Fibroblast of the conjunctiva (primary cell): ENCODE results near the gene EXD2.
"Not testable (repeated sequence)": the region's sequence is repeated elsewhere in the genome, so short reads cannot be mapped to it uniquely, and the experiment has no call there.

ENCODE experiments used
- DNase-seq: peaks from one replicate; pipeline ENCODE4 v3.0.0-alpha.2; 2010; ENCODE audit warnings: low read depth

EXD2 gene

DNA sequence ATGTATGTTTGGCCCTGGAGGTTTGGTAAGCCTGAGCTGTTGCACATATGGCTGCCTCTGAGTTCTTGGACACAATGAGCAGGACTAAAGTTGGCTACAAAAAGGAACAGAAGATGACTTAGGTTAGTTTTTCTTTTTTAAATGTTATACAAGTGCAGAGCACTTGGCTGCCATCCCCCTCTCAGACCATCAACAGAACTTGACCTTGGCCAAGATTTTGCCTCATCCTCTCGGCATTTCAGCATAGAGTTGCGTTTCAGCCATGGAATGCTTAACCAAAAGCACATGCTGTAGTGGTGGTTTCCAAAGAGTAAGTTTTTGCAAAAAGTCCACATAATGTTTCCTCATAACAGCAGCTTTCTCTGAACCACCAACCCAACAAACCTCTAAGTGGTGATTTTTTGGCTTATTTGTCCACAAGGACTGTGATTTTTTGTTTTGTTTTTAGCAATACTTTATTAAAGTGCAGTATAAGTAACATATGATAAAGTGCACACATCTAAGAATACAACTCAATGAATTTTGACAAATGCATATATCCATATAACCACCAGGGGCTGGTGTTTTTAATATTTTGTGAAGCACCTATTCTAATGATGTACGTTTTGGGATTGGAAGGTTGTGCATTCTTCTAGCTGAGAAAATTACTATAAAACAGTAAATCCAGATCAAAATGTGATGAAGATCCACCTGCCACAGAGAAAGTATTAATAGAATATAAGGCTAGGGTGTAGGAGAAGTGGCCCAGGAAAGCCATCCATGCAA lies 56.6 kb downstream of the EXD2 start:
- peak; percentile 96 for DNase-seq

DNA sequence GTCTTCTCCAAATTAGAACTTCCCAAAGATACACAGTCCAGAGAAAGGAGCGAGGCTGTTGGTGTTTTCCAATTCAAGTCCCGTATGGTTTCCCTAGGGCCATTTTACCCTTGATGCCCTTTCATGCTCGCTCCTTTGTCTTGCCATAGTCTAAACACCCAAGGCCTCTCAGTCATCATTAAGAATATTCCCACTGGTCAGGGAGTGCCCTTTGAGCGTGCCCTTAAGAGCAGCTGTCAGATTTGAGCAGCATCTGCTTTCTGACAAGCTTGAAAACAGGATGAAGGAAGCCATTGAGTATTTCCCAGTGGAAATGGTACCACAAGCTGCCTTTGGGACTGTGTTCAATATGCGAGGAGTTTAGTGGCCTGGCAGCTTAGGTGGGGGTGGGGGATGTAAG lies 58.3 kb downstream of the EXD2 start:
- no peak for DNase-seq

DNA sequence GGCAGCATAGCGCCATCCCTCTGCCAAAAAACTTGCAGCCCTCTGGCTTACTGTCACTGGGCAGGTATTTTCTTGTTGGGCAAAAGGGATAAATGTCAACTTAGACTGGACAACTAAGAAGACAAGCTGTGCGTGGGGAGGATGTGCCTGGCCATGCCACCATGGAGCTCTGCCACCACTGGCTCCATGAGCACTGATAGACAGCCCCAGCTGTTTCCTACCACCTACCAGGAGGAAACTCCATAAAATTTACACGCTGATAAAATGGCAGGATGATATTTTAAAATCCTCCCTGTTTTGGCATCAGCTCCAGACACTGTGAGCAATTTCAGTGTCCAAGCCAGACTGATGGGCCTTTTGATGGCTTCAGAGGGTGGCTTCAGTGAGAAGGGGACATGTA lies 61.6 kb downstream of the EXD2 start:
- DNase-seq = no peak

DNA sequence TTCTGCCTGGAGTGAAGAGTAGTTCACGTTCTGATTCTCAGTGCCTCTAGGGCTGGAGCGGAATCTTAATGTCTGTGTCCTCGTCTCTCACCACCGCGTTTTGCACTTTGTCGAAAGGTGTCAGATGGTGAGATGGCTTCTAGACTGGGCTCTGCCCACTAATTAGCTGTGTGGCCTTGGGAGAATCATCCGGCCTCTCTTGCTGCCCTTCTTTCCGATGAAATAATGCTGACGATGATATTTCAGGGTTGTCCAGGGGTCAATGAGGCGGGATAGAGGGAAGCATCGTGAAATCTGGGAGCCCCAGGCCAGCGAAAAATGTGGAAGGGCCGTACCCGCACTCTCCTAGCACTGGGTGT lies 67.8 kb downstream of the EXD2 start:
- DNase-seq = no peak

DNA sequence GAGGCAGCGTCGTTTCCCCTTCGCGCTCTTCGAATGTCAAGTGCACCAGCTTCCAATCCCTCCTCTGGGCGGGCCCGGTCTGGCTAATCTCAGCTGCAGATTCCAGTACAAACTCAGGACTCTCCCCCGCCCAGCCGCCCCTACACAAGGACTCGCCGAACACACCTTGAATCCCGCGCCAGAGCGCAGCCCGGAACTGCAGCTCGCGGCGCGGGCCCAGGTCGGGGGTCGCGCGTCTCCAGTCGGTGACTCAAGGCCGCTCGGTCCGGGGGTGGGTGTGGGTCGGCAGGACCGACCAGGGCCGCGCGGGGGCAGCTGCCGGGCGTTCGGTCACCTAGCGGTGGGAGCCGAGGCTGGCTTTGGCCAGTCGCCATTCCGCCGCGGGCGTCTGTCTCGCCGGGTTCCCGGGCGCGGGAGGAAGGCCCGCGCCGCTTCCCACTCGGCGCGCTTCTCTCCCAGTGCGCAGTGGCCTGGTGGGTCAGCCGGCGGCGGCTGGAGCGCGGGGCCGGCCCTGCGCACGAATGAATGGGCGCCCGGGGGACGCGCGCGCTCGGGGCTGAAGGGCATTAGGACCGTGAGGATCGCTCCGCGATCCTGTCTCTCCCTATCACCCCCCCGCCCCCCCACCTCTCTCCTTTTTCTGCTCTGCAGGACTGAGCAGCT lies 68.4 kb downstream of the EXD2 start, which contains the start of gene GALNT16:
TSS of gene GALNT16 (plus strand) at position 632 of the 663 bp plus-strand sequence. CDS start 133 bp downstream, outside the sequence.
- DNase-seq = no peak

DNA sequence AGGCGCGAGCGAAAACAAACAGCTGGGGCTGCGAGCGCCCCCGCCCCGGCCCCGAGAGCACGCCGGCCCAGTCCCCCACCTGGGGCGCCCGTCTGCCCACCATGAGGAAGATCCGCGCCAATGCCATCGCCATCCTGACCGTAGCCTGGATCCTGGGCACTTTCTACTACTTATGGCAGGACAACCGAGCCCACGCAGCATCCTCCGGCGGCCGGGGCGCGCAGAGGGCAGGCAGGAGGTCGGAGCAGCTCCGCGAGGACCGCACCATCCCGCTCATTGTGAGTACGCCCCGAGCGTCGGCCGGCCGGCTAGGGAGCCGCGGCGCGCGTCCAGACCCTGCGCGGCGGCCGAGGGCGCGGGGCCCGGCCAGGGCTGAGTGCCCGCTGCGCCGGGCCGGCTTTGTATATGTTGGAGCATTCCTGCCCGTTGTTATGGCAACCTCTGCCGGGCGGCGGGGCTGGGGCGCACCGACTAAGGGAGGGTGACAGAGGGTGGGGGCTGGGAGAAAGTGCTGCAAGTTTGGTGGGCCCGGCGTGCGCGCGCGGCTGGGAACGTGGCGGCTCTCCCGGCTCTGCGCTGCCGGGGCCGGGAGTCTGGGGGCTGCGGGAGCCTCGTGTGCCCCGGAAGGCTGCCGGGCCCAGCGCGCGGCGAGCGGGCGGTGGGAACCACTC lies 69.0 kb downstream of the EXD2 start:
- no peak for DNase-seq

DNA sequence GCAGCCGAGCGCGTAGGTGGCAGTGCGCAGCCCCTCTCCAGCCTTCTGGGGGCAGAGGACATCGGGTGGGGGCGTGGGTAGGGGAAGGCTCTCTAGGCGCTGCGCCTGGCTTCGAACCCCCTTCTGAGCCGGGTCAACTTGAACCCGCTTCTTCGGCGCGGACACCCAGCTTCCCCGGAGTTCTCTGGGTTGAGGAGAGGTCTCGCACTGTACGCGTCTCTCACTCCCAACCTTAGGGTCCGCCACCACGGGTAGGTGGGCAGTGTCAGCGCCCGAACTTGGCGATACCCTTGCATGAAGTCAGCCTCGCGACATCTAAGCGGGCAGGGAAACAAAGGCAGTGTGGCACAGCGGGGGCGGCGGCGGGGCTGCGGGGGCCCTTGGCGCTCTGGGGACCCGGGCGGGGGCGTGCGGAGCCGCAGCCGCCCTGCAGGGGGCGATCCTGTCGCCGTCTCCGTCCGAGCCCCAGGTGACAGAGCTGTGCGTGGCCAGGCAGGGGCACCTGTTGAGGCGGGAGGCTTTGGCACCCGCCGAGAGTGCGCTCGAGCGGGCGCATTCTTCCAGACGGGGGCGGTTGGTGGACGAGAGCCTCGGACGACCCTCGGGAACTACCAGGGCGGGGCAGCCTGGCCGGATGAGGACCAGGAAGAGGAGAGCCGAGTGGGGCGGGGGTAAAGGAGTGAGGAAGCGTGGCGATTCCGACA lies 69.7 kb downstream of the EXD2 start:
- no peak for DNase-seq

DNA sequence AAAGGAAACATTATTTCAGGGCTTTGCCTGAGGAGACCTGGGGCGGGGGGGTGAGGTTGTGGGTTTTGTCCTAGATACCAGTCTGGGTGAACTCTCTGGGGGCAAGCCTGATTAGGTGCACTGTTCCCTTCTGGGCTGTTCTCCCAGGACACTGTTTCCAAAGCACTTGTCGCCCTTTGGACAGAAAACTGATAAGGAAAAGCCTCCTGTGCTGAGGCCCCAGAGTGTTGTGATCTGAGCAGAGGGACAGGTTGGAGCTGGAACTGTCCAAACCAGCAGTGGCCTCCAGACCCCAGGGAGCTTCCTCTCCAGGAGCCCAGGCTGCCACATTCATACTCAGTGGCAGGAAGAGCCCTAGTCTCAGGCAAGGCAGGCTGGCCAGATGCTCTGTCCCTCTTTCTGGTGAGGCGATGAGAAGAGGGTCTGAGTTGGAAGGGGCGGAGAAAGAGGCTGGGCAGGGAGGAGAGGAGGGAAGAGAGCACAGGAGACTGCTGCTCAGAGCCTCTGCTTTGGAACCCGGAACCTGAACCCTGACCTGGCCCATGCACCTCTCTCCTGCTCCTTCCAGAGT lies 70.5 kb downstream of the EXD2 start:
- no peak for DNase-seq

DNA sequence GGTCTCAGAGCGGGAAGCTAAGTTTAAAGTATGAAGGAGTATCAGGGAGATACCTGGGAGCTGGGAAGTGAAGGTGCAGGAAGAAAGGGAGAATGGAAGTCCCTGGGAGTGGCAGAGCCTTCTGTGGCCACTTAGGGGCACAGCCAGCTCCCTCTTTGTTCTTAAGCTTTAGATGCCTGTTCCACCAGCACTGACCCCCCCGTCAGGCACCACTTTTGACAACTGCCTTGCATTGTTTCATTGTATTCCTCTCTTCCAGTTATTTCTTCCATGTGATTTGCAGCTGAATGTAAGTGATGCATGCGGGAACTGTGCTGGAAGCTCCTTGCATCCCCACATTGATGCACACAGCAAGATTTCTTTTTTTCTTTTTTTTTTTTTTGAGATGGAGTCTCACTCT lies 71.2 kb downstream of the EXD2 start:
- no peak for DNase-seq

DNA sequence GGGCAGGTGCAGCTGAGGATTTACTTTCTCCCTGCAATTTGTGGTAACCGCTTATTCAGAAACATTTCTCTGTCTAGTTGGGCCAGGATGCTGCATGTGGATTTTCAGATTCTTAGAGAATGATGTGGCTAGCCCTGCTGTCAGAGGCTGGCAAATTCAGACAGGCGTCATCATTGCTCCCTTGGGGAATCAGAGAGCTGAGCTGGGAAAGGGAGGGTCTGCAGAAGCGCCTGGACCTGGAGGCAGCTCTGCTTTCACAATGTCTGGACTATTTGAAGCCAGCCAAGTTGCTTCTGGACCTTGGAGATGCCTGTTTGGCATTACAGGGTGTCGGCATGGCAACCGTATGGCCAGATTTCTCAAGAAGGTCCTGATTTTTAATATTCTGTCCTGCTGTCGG lies 72.1 kb downstream of the EXD2 start:
- peak; percentile 98 for DNase-seq

DNA sequence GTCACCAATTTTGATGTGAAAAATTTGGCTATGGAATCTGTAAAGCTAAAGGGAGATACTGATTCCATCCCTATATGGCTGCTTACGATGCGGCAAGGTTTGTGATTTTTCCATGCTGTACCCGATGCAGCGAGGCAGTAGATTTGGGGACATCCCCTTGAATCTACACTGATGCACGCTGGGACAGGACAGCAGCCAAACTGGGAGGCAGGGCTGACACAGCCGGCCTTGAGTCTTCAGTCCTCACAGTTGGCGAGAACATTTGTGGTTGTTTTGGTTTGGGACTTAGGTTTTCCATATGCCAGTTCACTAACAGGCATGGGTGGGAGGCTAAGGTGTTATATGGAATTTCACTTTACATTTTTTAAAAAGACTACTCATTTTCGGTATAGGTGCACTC lies 72.5 kb downstream of the EXD2 start:
- no peak for DNase-seq

DNA sequence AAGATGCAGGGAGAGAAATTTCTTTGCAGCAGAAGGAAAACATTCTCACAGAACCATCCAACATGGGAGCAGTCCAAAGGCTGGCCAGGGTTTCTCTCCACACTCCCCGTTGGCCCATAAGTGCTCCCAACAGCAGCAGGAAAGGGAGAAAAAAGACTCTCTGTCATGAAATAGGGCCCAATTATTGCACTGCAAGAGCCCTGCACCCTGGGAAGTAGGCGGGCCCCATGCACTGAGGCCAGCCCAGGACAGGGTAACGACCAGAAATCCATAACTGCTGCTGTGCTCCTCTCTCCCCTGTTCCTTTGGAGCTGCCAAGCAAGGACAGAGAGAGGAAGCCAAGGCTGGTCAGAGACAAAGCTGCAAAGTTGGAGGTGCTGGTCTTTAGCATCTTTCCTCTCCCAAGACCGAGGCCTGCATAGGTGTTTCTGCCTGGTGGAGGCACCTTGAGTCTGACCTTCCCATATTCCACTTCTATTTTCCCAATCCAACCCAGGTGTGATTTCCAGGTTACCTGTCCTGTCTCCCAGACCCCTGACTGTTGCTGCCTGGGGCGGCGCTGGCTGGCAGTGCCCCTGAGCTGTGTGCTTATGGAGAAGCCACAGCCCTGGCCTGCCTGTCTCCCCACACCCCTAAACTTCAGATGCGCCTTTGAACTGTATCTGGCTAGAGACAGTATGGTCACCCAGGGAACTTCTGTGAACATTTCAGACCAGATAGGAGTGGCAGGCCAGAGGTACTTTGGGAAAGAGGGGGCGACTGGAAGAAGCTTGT lies 75.5 kb downstream of the EXD2 start:
- DNase-seq = no peak

DNA sequence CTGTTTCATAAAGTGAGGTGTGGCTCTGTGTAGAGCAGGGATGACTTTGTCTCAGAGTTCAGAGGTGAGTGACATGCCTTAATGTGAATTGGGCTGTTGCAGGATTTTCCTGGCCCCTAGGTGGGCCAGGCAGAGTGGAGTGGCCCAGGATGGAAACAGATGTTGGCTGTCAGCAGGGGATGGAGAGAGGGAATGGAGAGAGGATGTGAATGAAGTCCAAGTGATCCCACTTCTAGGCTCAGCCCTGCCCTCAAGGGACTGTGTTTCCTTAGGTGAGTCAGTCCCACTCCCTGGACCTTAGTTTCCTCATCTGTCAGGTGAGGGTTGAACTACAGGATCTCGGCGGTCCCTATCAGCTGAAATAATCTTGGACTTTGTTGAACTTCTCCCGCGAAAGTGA lies 76.2 kb downstream of the EXD2 start:
- no peak for DNase-seq

DNA sequence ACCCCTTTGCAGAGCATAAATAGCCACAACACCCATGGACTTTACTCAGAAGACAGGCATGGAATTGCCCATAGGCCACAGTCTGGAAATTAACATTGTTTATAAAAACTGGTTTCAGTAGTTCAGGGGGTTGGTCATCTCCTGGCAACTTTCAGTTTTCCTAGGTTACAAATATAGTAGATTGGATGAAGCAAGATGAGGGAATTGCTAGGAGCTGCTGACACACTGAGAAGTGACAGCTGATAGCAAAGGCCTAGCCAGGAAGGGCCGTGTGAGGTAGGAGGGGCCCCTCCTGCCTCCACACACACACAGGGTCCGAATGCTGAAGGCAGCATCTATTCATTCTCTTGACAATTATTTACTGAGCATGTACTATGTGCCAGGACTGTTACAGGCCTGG lies 76.9 kb downstream of the EXD2 start:
- no peak for DNase-seq

DNA sequence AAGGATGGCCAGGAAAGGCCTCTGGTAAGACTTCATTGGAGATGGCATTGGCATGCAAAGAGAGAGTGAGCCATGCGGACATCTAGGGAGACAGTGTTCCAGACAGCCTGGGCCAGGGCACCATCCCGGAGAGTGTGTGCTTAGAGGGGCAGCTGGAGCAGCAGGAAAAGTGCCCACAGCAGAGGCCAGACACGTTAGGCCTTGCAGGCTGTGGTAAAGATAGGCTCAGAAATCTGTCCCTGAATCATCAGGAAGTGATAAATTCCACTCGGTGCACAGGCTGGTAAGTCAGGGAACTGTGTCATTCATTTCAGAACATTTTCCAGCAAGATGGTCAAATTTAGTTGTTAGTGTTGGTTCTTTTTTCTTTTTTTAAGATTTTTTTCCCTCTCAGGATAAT lies 77.5 kb downstream of the EXD2 start:
- no peak for DNase-seq

DNA sequence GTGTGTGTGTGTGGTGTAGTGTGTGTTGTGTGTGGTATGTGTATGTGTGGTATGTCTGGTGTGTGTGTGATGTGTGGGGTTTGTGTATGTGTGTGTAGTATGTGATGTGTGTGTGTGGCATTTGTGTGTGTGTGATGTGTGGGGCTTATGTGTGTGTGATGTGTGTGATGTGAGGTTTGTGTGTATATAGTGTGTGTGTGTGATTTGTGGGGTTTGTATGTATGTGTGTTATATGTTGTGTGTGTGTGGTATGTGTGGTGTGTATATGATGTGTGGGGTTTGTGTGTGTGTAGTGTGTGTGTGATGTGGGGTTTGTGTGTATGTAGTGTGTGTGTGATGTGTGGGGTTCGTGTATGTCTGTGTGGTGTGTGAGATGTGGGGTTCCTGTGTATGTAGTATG lies 78.1 kb downstream of the EXD2 start:
- DNase-seq = no peak

DNA sequence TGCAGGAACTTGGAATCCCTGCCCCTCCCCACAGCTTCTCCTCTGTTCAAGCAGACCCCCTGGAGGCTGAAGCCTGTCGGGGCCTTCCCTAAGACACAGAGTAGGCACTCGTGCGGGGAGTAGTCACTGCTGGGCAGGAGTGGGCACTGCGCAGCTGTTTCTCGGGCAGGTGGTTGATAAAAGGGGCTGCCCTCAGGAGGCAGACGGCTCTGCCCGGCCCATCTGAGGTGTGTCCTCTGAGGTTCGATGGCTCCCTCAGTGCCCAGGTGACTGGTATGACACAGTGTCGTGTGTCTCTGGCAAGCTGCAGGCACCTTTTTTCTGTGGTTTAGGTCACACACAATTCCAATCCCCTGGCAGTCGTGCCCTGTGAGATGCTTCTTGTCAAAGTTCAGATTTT lies 78.8 kb downstream of the EXD2 start:
- DNase-seq = no peak

DNA sequence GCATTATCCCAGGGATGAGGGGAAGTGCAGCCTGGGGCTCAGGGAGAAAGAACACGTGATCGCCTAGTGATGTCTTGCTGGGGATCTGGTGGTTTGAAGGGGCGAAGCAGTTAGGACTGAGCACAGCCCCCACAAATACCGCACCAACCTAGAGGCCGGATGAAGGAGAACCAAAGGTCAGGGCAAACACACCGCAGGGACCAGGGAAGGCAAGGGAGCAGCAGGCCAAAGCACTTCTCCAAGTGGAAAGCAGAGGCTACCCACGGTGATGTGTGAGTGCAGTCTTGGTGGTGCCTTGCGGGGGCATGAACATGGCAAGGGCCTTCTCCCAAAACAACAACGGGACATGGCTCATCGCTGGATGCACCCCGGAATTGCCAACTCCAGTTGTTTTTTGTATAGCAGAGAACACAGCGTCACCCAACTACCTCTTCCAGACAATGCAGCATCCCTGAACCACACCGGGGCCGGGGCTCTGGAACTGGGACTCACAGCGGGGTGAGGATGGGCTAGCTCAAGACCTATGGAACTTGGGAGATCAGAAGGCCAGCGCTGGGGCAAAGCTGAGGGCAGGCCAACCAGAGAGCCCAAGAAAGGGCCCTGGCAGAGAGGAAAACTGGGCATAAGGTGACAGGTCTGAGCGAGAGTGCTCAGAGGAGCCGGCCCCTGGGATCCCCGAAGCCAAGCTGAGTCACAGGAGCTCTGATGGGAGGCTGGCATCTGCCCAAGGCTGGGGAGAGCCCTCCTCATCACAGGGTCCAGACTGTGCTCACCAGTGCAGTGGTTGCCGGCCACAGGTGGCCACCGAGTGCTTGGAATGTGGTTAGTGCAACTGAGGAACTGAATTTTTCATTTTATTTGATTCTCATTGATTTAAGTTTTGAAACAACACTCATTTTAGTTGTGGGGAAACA lies 79.8 kb downstream of the EXD2 start:
- DNase-seq = no peak

DNA sequence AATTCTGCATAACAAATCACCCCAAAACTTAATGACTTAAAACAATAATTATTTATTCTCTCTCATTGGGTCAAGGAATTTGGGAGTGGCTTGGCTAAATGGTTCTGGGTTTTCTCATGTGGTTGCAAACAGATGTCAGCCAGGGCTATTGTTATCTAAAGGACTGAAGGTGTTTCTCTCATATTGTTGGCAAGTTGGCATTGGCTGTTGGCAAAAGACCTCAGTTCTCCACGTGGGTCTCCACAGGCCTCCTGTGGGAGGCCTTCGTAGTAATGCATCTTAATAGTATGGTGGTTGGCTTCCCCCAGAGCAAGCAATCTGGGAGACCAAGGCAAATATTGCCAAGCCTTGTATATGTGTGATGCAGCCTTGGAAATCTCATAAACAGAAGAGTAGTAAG lies 83.0 kb downstream of the EXD2 start:
- no peak for DNase-seq

DNA sequence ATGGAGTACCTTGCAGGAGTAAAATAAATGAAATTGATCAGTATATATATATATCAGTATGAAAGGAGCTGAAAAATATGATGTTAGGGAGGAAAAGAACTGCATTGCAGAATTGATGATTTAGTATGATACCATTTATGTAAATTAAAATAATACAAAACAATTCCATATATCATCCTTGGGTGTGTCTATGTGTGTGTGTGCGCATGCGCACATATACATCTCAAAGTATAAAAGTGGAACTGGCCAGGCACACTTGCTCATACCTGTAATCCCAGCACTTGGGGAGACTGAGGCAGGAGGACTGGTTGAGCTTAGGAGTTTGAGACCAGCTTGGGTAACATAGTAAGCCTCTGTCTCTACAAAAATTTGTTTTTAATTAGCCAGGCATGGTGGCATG lies 84.0 kb downstream of the EXD2 start:
- DNase-seq = no peak

DNA sequence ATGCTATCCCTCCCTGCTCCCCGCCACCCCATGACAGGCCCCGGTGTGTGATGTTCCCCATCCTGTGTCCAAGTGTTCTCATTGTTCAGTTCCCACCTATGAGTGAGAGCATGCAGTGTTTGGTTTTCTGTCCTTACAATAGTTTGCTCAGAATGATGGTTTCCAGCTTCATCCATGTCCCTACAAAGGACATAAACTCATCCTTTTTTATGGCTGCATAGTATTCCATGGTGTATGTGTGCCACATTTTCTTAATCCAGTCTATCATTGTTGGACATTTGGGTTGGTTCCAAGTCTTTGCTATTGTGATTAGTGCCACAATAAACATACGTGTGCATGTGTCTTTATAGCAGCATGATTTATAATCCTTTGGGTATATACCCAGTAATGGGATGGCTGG lies 86.1 kb downstream of the EXD2 start:
- DNase-seq = not testable (repeated sequence)
